DOHH2 (cell line): ENCODE measurements around the gene CDH6.

Experiments used
- CTCF ChIP-seq: fragments of 200-600 bp; sonication (generic); IDR thresholded peaks from one replicate; pipeline ENCODE4 v1.5.1; 2014; ENCODE audit warnings: antibody characterized with exemption, mild to moderate bottlenecking, low read depth, low read length; ENCODE audit not compliant: poor library complexity, severe bottlenecking
- EZH2phosphoT487 ChIP-seq: fragments of 200-600 bp; sonication (generic); IDR thresholded peaks from 2 replicates; pipeline ENCODE4 v1.6.1; 2017; ENCODE audit warnings: borderline replicate concordance, mild to moderate bottlenecking, antibody characterized with exemption, low read length, moderate library complexity, mixed read lengths

DNA sequence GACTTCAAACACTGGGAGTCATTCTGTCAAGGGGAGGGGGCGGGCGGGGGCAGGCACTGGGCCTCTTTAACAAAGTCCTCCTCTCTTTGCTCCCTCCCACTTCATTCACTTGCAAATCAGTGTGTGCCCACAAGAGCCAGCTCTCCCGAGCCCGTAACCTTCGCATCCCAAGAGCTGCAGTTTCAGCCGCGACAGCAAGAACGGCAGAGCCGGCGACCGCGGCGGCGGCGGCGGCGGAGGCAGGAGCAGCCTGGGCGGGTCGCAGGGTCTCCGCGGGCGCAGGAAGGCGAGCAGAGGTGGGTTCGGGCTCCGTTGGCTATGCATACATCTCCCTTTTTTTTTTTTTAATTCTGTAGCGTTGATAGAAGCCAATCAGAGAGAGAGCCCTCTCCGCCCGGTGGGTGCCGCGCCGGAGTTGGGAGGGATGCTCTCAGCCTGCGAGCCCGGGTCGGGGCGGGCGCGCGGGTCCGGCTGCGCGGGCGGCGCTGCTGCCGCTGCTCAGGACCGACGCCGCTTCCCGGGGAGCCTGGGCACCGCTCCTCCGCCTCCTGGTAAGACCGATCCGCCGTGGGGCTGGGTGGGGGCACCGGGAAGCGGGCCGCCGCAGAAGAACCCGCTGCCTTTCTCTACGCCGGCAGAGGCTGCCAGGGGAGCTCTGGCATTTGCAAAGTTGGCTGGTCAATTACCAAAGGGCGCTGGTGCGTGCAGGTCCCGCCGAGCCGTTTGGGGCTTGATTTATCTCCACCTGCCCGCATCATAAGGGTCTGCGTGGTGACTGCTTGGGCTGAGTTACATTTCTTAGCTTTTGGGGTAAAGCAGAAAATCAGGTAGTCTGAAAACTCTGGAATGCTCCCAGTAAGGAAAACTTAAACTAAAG is at the start of gene CDH6:
- no peak for TF ChIP-seq CTCF
- TF ChIP-seq EZH2phosphoT487, result no peak
